Measurements from ENCODE around the gene KLHDC7B.

Gene KLHDC7B

DNA sequence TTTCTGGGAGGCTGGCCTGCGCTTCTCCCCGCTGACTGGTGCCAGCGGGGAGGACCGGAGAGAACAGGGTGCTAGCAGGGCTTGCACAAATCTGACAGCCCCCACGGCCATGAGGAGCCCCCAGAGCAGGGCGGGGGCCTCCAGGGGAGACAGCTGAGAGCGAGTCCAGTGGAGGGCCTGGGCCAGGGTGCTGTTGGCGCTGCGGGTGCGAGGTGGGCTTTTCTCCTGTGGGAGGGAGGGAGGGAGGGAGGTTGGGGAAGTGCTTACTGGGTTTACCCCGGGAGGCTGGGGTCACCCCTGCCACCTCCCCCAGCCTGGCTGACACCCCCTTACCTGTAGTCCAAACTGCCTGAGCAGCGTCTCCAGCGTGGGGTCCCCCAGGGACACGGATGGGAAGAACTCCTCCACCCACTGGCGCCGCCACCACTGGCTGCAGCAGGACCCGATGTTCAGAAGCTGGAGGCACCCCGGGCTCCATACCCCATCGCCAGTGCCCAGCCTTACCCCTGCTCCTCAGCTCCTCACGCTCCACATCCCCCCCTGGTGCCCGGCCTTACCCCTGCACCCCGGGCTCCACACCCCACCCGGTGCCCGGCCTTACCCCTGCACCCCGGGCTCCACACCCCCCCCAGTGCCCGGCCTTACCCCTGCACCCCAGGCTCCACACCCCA lies 42.1 kb upstream of the KLHDC7B start:
- no peak for DNase-seq (ENCODE audit: low read depth)
- no peak overlapping the region for H3K4me3 ChIP-seq (ENCODE audit: control insufficient read depth, low read depth, low read length)
- TF ChIP-seq, protein P1, sequence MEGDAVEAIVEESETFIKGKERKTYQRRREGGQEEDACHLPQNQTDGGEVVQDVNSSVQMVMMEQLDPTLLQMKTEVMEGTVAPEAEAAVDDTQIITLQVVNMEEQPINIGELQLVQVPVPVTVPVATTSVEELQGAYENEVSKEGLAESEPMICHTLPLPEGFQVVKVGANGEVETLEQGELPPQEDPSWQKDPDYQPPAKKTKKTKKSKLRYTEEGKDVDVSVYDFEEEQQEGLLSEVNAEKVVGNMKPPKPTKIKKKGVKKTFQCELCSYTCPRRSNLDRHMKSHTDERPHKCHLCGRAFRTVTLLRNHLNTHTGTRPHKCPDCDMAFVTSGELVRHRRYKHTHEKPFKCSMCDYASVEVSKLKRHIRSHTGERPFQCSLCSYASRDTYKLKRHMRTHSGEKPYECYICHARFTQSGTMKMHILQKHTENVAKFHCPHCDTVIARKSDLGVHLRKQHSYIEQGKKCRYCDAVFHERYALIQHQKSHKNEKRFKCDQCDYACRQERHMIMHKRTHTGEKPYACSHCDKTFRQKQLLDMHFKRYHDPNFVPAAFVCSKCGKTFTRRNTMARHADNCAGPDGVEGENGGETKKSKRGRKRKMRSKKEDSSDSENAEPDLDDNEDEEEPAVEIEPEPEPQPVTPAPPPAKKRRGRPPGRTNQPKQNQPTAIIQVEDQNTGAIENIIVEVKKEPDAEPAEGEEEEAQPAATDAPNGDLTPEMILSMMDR (conservative IDR thresholded peaks at IDR 0.05; ENCODE audit: control insufficient read depth, insufficient read depth, low read depth, low read length), result no peak

DNA sequence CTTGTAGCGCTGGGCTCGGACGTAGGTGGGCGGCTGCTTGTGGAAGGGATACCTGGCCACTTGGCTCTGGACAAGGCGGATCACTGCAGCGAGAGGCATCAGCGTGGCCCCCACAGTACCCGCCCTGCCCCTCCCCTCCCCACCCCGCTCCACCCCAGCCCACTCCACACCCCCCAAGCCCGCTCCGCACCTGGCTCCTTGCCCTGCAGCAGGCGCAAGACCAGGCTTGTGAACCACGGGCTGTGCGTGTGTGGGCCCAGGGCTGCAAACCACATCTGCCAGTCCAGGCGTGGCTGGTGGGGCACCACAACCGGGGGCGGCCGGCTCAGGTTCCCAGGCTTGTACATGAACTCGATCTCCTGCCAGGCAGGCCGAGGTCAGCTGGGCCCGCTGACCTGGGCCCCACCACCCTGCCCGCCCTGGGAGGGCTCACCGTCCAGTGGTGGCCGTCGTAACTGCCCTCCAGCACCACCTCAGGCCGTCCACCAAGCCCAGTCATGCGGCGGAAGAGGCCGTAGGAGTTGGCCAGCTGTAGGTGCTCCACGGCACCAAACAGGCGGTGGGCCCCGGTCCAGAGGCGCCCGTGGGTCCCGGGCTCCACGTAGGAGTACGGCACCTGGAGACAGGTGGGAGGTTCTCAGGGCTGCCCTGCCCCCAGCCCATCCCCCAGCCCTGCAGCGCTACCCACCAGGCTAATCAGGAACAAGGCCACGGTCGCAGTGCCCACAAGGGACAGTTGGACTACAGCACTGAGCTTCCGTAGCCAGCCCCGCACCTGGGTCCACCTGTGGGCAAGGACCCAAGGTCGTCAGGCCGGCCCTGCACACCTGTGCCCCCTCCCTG lies 41.1 kb upstream of the KLHDC7B start:
- TF ChIP-seq, protein P1 (conservative IDR thresholded peaks at IDR 0.05; ENCODE audit: control insufficient read depth, insufficient read depth, low read depth, low read length), result no peak
- no peak for DNase-seq (ENCODE audit: low read depth)
- no peak overlapping the region for H3K4me3 ChIP-seq (ENCODE audit: control insufficient read depth, low read depth, low read length)

DNA sequence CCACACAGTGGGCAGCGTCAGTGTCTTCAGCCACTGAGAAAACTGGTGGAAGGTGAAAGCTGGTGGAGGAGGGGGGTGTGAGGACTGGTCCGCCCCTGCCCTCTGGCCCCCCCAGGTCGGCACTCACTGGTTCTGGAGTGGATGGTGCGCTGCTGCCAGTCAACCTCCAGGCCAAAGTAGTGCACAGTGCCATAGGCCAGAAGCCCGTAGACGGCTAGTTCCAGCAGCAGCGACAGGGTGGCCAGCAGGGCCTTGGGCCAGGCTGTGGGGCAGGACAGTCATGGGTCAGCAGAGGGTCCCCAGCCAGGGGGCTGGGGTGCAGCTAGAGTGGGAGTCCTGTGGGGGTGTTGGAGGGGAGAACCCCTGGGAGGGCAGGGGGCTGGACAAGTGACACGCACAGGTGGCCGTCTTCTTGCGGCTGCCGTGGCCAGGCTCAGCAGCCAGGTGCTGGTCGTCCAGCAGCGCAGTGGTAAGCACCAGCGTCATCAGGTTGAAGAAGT lies 40.4 kb upstream of the KLHDC7B start:
- TF ChIP-seq, protein P1 (conservative IDR thresholded peaks at IDR 0.05; ENCODE audit: control insufficient read depth, insufficient read depth, low read depth, low read length), result no peak
- no peak overlapping the region for H3K4me3 ChIP-seq (ENCODE audit: control insufficient read depth, low read depth, low read length)
- DNase-seq (ENCODE audit: low read depth), result no peak

DNA sequence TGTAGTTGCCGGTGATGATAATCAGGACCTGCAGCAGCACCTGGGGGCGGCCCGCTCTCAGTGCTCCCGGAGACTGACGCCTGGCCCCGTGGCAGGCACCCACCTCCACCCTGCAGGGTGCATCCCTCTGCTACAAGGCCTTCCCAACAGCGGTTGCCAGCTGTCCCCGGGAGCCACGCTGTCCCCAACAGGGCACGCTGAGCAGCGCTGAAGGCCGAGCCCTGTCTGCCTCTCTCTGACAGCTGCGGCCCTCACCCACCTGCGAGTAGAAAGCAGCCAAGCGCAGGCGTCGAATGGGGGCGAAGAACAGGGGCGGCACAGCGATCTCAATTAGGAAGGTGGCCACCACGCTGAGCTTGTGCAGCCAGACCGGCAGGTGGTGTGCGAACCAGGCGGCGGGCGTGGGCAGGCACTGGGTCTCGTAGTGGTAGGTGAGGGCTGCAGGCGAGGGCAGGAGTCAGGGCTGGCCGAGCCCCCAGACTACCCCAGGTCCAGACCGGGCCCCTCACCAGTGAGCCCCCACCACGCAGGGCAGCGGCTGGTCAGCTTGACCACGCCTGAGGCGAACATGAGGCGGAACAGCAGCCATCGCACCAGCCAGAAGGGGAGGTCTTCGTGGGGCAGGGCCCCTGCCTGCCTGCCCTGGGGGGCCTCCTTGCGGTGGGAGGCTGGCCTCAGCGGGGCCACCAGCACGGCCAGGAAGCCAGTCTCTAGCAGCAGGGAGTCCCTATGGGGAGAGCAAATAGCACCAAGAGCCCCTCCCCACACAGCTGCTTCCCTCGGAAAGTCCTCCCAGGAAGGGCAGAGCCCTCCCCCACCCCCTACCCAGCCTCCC lies 39.7 kb upstream of the KLHDC7B start:
- peak overlapping the region; percentile 95 for H3K4me3 ChIP-seq (ENCODE audit: control insufficient read depth, low read depth, low read length)
- TF ChIP-seq, protein P1 (conservative IDR thresholded peaks at IDR 0.05; ENCODE audit: control insufficient read depth, insufficient read depth, low read depth, low read length), result no peak
- no peak for DNase-seq (ENCODE audit: low read depth)

DNA sequence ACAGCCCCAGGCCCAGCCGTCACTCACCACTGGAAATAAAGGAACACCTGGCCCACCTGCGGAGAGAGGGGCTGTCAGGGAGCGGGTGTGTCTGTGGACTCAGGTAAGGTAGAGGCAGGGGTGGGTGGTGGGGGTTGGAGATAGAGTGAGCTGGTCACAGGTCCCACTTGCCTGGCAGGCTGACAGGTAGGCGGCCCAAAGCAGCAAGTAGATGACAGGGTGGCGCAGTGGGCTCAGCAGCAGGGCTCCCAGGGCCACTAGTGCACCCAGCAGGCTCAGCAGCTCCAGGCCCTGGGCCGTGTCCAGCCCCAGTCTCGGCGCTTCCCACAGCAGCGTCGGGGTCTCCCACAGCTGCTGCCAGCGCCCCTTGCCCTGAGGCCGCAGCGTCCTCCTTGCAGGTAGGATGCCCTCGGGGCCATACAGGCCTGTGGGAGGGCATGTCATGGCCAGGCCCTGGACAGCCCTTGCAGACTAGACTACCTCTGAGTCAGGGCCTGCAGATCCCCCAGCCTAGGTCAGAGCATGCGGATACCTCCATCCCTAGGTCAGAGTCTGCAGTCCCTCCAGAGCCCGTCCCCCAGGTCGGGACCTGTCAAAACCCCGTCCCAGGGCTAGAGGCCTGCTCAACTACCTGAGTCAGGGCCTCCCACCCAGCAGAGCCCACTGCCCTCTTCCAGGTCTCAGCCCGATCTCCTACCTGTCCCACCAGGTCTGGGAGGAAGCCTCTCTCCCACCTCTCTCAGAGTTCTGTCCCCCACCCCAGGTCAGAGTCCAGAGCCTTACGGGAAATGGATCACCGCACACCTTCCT lies 38.9 kb upstream of the KLHDC7B start:
- TF ChIP-seq, protein P1 (conservative IDR thresholded peaks at IDR 0.05; ENCODE audit: control insufficient read depth, insufficient read depth, low read depth, low read length), result no peak
- H3K4me3 ChIP-seq (ENCODE audit: control insufficient read depth, low read depth, low read length), result peak overlapping the region; percentile 95
- no peak for DNase-seq (ENCODE audit: low read depth)
